HepG2 (cell line): ENCODE results near the gene BTN1A1. TPM values are rescaled to one million over a fixed set of nuclear protein-coding genes. Genes with fewer than 3 reads are reported as not detected.
A peak's percentile ranks its signal among the peaks of the same experiment; 100 is the strongest.

Experiments
- ATF7 ChIP-seq, 2 experiments: fragments of 450-650 bp in 1 of 2; sonication (generic) in 1 of 2; formaldehyde crosslinking in 1 of 2; IDR thresholded peaks; 2 replicates each; pipeline versions ENCODE4 v1.4.0 to v1.6.1; 2016 to 2020; ENCODE audit warnings: antibody characterized with exemption in 1 of 2, mild to moderate bottlenecking in 1 of 2, missing genetic modification reagents in 1 of 2
- MXD4 ChIP-seq: IDR thresholded peaks from 2 replicates; pipeline ENCODE4 v1.6.1; 2016; ENCODE audit warnings: mild to moderate bottlenecking, missing biosample characterization, missing genetic modification reagents
- NFE2 ChIP-seq: sonication (generic); formaldehyde crosslinking; IDR thresholded peaks from 2 replicates; pipeline ENCODE4 v1.4.0; 2020; ENCODE audit warnings: missing genetic modification reagents
- ZBTB20 ChIP-seq: sonication (generic); formaldehyde crosslinking; IDR thresholded peaks from 2 replicates; pipeline ENCODE4 v1.8.1; 2023; ENCODE audit warnings: missing genetic modification reagents, low read depth, mild to moderate bottlenecking, borderline replicate concordance
- ZNF510 ChIP-seq: sonication (generic); formaldehyde crosslinking; IDR thresholded peaks from 2 replicates; pipeline ENCODE4 v1.4.0; 2020; ENCODE audit warnings: low read depth, mild to moderate bottlenecking, missing genetic modification reagents
- polyA plus RNA-seq, 8 experiments: library from polyadenylated mRNA; depleted of rRNA in 3 of 8; stranded (reverse) in 7 of 8; unstranded in 1 of 8; fragments of >200 nt; fragmentation: Illumina TruSeq in 4 of 8; extraction: Trizol in 4 of 8; gene quantifications; 2 replicates each; pipeline versions ENCODE4 v1.2.1 to v1.2.3, GENCODE V29; 2011 to 2016; ENCODE audit warnings: low read depth in 4 of 8, missing spikeins in 1 of 8, mixed read lengths in 1 of 8; ENCODE audit not compliant: insufficient read depth in 1 of 8
- total RNA-seq, 5 experiments: library from RNA; depleted of rRNA; stranded (reverse); fragments of >200 nt; fragmentation: Illumina TruSeq; extraction: Trizol; gene quantifications; 2 replicates each; pipeline ENCODE4 v1.2.3, GENCODE V29; 2016; ENCODE audit warnings: low read depth in 1 of 5
- TF ChIP-seq, protein P1 (sequence below): sonication (generic); formaldehyde crosslinking; IDR thresholded peaks from 2 replicates; pipeline ENCODE4 v1.4.0; 2020; ENCODE audit warnings: mild to moderate bottlenecking, missing genetic modification reagents
- TF ChIP-seq, protein P2 (sequence below): IDR thresholded peaks from 2 replicates; pipeline ENCODE4 v1.6.1; 2016; ENCODE audit warnings: missing compliant biosample characterization, missing genetic modification reagents, borderline replicate concordance
- TF ChIP-seq, protein P3 (sequence below): sonication (generic); formaldehyde crosslinking; IDR thresholded peaks from 2 replicates; pipeline ENCODE4 v1.4.0; 2020; ENCODE audit warnings: missing genetic modification reagents, mild to moderate bottlenecking, borderline replicate concordance
- TF ChIP-seq, protein P4 (sequence below): sonication (generic); formaldehyde crosslinking; IDR thresholded peaks from 2 replicates; pipeline ENCODE4 v1.9.0; 2021; ENCODE audit warnings: missing genetic modification reagents, borderline replicate concordance
- TF ChIP-seq, protein P5 (sequence below): IDR thresholded peaks from 2 replicates; pipeline ENCODE4 v1.6.1; 2018; ENCODE audit warnings: missing genetic modification reagents, mild to moderate bottlenecking, missing compliant biosample characterization
- TF ChIP-seq, protein P6 (sequence below): IDR thresholded peaks from 2 replicates; pipeline ENCODE4 v1.6.1; 2016; ENCODE audit warnings: missing genetic modification reagents, missing compliant biosample characterization

Gene BTN1A1
- total and polyA plus RNA-seq, 2 of the 13 experiments (the other 11 are each of a cell fraction or from before 2014, with no cell fraction given), result 0.04 TPM; not detected in 1

DNA sequence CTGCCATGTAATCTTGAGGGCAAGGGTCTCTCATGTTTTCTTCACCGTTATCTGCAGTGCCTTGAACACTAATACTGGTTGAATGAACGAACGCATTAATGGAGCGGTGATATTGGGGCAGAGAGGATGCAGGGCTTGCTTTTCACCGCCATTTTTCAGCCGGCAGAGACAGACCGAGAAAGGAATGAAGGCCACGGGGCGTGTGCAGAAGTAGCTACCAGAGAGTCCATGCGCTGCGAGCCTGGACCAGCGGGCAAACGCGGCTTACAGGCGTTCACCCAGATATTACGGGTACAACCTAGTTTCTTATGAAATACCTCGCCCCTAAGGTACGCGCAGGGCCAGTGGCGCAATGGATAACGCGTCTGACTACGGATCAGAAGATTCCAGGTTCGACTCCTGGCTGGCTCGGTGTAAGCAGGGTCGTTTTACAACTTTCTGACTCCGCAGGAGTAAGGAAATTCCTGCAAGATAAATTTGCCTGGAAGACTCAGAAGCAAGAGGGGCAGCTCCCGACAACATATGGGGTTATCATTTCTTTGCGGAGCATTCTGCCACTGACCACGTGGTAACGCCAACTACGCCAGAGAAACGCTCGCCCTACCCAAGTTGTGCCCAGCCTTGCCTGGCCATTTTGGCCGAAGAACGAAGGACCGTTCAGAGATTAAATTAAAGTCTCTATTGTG lies 37.2 kb downstream of the BTN1A1 start (continued):
- TF ChIP-seq, protein P1, sequence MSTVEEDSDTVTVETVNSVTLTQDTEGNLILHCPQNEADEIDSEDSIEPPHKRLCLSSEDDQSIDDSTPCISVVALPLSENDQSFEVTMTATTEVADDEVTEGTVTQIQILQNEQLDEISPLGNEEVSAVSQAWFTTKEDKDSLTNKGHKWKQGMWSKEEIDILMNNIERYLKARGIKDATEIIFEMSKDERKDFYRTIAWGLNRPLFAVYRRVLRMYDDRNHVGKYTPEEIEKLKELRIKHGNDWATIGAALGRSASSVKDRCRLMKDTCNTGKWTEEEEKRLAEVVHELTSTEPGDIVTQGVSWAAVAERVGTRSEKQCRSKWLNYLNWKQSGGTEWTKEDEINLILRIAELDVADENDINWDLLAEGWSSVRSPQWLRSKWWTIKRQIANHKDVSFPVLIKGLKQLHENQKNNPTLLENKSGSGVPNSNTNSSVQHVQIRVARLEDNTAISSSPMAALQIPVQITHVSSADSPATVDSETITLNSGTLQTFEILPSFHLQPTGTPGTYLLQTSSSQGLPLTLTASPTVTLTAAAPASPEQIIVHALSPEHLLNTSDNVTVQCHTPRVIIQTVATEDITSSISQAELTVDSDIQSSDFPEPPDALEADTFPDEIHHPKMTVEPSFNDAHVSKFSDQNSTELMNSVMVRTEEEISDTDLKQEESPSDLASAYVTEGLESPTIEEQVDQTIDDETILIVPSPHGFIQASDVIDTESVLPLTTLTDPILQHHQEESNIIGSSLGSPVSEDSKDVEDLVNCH, result peak; percentile 68; the same call in 1 of the 2 replicates
- TF ChIP-seq, protein P2, sequence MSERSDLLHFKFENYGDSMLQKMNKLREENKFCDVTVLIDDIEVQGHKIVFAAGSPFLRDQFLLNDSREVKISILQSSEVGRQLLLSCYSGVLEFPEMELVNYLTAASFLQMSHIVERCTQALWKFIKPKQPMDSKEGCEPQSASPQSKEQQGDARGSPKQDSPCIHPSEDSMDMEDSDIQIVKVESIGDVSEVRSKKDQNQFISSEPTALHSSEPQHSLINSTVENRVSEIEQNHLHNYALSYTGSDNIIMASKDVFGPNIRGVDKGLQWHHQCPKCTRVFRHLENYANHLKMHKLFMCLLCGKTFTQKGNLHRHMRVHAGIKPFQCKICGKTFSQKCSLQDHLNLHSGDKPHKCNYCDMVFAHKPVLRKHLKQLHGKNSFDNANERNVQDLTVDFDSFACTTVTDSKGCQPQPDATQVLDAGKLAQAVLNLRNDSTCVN (CRISPR knock-in tag), result peak; percentile 94
- TF ChIP-seq NFE2 (CRISPR knock-in tag), result no peak
- TF ChIP-seq, protein P3, sequence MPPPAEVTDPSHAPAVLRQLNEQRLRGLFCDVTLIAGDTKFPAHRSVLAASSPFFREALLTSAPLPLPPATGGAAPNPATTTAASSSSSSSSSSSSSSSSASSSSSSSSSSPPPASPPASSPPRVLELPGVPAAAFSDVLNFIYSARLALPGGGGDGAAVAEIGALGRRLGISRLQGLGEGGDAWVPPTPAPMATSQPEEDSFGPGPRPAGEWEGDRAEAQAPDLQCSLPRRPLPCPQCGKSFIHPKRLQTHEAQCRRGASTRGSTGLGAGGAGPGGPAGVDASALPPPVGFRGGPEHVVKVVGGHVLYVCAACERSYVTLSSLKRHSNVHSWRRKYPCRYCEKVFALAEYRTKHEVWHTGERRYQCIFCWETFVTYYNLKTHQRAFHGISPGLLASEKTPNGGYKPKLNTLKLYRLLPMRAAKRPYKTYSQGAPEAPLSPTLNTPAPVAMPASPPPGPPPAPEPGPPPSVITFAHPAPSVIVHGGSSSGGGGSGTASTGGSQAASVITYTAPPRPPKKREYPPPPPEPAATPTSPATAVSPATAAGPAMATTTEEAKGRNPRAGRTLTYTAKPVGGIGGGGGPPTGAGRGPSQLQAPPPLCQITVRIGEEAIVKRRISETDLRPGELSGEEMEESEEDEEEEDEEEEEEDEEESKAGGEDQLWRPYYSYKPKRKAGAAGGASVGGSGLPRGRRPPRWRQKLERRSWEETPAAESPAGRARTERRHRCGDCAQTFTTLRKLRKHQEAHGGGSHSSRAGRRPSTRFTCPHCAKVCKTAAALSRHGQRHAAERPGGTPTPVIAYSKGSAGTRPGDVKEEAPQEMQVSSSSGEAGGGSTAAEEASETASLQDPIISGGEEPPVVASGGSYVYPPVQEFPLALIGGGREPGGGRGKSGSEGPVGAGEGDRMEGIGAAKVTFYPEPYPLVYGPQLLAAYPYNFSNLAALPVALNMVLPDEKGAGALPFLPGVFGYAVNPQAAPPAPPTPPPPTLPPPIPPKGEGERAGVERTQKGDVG, result peak; percentile 90; the same call in 1 of the 2 replicates
- TF ChIP-seq ATF7 (IDR thresholded peaks at IDR 0.05), result no peak
- TF ChIP-seq ATF7 (CRISPR knock-in tag; IDR thresholded peaks at IDR 0.05), result peak; percentile 90
- TF ChIP-seq, protein P4, sequence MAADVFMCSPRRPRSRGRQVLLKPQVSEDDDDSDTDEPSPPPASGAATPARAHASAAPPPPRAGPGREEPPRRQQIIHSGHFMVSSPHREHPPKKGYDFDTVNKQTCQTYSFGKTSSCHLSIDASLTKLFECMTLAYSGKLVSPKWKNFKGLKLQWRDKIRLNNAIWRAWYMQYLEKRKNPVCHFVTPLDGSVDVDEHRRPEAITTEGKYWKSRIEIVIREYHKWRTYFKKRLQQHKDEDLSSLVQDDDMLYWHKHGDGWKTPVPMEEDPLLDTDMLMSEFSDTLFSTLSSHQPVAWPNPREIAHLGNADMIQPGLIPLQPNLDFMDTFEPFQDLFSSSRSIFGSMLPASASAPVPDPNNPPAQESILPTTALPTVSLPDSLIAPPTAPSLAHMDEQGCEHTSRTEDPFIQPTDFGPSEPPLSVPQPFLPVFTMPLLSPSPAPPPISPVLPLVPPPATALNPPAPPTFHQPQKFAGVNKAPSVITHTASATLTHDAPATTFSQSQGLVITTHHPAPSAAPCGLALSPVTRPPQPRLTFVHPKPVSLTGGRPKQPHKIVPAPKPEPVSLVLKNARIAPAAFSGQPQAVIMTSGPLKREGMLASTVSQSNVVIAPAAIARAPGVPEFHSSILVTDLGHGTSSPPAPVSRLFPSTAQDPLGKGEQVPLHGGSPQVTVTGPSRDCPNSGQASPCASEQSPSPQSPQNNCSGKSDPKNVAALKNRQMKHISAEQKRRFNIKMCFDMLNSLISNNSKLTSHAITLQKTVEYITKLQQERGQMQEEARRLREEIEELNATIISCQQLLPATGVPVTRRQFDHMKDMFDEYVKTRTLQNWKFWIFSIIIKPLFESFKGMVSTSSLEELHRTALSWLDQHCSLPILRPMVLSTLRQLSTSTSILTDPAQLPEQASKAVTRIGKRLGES (CRISPR knock-in tag), result no peak
- TF ChIP-seq, protein P5, sequence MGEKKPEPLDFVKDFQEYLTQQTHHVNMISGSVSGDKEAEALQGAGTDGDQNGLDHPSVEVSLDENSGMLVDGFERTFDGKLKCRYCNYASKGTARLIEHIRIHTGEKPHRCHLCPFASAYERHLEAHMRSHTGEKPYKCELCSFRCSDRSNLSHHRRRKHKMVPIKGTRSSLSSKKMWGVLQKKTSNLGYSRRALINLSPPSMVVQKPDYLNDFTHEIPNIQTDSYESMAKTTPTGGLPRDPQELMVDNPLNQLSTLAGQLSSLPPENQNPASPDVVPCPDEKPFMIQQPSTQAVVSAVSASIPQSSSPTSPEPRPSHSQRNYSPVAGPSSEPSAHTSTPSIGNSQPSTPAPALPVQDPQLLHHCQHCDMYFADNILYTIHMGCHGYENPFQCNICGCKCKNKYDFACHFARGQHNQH (CRISPR knock-in tag), result peak; percentile 90
- TF ChIP-seq ZNF510 (CRISPR knock-in tag), result no peak
- peak; percentile 95 for TF ChIP-seq ZBTB20
- TF ChIP-seq, protein P6, sequence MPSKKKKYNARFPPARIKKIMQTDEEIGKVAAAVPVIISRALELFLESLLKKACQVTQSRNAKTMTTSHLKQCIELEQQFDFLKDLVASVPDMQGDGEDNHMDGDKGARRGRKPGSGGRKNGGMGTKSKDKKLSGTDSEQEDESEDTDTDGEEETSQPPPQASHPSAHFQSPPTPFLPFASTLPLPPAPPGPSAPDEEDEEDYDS (CRISPR knock-in tag), result peak; percentile 84
- peak; percentile 69 for TF ChIP-seq MXD4 (CRISPR knock-in tag)
